Activated CD4-positive, alpha-beta T cell treated with anti-CD3 and anti-CD28 coated beads, Interleukin-2, Interleukin-6, amounts not matched to agents 100 ng/mL and 50 ng/mL, durations not matched to agents 16 hours and 8 hours (primary cell): ENCODE results near the gene DNMT3A.
"Not testable (repeated sequence)": the region's sequence is repeated elsewhere in the genome, so short reads cannot be mapped to it uniquely, and the experiment has no call there.

Experiments used
- DNase-seq: peaks from one replicate; pipeline ENCODE4 v3.0.0-alpha.2; 2020

Gene DNMT3A

DNA sequence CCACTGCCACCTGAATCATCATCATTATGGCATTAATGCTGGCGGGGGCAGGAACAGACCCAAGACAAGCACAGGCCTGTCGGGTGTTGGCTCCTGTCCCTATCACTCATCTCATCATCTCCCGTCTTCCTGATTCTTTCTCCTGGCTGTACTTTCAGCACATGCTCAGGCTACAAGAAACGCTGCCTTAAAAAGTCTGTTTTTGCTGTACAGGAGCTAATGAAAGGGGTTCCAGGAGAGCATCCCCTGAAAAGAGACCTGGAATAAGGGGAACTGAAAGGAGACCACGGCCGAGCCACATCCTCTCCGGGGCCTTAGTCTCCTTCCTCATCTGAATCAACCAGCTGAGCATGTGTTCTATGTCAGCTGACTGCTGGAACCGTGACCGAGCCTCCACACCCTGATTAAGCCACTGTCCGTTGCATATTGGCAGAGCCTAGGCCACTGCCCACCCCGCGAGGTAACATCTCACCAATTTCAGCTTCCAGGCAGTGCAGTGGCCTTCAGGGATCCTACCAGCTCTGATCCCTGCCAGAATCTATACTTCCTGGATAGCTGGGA lies 62.6 kb downstream of the DNMT3A start:
- no peak for DNase-seq

DNA sequence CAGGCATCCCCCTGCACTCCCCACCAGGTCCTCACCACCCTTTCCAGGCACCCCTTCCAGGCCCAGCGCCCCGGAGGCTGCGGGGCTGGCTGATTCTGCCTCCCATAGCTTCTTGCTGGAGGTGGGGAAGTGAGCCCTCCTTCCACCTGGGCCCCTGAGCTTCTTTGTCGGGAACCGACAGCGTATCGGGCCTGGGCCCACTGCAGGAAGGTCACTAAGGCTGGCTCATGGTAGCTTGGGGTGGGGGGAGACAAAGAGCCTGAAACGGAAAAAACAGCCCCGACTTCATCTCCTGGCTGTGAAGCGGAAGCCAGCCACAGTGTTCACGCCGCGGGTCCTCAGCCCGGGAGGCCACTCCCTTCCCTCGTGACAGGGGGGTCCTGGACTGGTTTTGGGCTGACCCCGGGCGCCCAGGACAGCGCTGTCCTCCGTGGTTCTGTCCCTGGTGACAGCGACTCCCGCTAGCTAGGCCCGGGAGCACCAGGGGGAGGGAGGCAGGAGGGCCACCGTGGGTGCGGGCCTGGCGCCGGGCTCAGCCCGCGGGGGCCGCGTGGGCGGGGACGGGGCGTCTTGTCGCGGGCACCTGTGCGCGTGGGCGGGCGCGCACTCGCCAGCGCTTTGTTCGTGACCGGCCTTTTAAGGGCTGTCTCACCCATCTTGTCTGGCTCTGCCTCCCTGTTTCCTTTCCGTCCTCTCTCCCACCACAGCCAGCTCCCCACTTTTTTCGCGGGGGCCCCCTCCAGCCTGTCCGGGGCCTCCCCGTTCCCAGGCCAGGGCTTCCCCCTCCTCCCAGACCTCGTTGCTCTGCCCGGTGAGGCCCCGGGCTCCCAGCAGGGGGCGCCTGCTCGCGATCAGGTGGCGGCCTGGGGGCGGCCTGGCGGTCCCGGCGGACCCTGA lies 64.9 kb downstream of the DNMT3A start:
- DNase-seq: peak; percentile 85

GRCh38 chr2:25275575-25275965 lies 66.2 kb downstream of the DNMT3A start:
- DNase-seq: no peak

DNA sequence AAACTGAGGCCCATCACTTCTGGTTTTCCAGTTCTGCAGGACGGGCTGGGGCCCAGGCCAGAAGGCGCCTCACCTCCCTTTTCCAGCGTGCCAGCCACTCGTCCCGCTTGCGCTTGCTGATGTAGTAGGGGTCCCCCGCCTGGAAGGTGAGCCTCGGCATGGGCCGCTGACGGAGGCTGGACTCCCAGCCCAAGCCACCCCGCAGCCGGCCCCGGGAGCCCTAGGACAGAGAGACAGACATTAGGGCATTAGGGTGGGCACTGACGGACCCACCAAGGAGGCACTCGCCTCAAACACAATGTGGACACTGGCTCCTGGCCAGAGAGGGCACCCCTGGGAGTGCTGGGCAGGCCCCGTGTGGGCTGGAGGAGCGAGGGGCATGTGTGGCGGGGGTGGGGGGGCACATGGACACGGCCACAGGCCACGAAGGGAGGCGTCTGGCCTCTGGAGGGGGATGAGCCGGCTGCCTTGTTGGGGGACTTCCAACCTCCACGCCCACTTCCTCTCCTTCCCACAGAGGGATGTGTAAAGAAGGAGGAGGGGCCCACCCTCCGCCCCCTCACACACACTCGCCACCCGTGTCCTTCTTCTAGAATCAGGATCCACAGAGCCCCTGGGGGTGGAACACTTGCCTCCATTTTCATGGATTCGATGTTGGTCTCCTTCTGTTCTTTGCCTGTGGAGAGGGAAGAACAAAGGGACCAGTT lies 66.7 kb downstream of the DNMT3A start:
- peak; percentile 41 for DNase-seq

DNA sequence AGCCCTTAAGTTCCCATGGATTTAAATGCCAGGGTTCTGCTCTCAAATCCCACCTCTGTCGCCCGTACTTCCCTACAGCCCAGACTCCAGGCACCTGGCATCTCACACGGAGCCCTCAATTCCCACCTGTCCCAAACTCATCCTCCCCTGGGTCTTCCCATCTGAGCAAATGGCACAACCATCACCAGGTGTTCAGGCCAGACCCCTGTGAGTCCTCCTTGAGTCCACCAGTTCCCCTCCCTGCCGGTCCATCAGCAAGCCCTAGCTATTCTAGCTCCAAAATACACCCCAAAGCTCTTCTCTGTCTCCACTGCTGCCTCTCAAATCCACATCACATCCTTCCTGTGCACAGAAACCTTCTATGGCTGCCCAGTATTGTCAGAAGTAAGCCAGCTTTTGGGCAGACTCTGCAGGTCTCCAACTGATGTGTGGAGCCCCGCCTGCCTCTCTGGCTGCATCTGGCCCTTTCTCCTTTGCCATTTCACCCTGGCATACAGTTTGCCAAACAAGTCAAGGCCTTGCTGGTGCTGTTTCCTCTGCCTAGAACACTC lies 67.7 kb downstream of the DNMT3A start:
- no peak for DNase-seq

GRCh38 chr2:25272705-25273104 lies 69.0 kb downstream of the DNMT3A start:
- DNase-seq: not testable (repeated sequence)

GRCh38 chr2:25270061-25270460 lies 71.7 kb downstream of the DNMT3A start:
- DNase-seq: no peak

- DNase-seq: no peak
These were observed 72.5 kb downstream of the DNMT3A start for GRCh38 chr2:25269233-25269632.

GRCh38 chr2:25268139-25268538 lies 73.6 kb downstream of the DNMT3A start:
- DNase-seq: no peak

GRCh38 chr2:25266399-25266798 lies 75.3 kb downstream of the DNMT3A start:
- DNase-seq: no peak

DNA sequence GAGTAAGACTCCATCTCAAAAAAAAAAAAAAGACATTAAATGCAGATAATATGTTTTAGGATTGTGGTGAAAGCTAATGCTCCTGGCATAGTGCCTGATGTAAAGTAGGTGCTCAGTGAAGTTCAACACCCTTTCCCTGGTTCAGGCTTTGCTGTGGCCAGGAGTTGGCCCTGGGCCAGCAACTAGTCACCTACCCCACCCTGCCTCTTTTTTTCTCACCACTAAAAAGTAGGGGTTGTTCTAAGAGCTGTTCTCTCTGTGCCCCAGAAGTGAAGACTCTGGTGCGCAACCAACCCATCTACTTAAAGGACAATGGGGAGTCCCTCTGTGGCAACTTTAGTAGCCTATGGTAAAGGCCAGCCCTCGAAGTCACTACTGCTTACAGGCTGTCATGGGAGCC lies 75.9 kb downstream of the DNMT3A start:
- DNase-seq: no peak

- DNase-seq: no peak
These were observed 76.7 kb downstream of the DNMT3A start for GRCh38 chr2:25265001-25265400.

DNA sequence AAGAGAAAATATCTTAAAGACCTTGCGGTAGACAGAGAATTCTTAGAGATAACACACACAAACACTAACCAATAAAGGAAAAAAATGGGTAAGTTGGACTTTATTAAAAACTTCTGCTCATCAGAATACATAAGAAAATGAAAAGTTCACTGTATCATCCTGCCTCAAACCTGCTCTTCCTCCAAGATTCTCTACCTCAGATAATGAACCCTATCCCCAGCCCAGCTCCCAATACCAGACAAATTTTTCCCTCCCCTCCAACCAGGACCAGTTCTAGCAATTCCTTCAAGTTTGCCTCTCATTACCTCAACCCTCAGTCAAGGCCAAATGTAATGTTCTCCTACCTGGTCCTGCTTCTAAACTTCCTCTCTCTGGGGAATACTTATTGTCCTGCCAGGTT lies 79.4 kb downstream of the DNMT3A start:
- no peak for DNase-seq

GRCh38 chr2:25259737-25260124 lies 82.0 kb downstream of the DNMT3A start:
- no peak for DNase-seq

GRCh38 chr2:25258847-25259736 lies 82.6 kb downstream of the DNMT3A start:
- no peak for DNase-seq

DNA sequence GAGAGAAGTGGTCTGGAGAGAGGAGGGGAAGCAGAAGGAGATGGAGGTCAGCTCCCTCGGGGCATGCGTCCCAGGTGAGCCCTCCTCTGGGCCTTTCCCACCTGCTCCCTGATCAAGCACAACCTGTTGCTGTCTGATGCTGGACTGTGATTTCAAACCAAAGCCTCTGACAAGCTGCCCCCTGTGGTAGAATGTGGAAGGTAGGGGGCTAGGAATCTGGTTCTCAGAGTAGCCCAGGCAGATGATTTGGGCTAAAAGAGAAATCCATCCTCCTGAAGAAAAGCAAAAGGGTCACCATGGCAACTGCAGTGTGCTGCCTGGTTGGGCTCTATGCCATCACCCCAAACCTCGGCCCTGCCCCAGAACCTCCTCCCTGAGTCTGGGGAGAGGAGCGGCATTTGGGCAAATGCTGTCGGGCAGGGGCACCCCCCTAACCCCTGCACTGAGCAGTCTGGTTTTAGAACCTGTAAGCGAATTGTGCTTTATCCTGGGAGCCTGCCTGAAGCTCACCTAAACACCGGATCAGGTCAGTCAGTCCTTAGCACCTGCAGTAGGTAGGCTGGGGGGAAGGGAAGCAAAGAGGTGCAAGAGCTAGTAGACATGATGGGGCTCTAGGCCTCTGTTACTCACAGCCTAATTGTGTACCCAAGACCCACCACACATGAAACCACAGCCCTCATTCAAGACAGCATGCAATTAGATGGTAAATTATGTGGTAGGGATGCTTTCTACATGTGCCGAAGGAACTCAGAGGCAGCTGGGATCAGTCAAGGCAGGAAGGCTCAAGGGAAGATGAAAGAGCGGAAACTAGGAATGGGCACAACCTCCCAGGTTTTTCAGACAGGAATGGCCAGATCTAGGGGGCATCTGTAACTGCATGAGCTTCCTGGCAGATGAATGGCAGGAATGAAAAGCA lies 83.5 kb downstream of the DNMT3A start:
- DNase-seq: no peak

- no peak for DNase-seq
These were observed 84.6 kb downstream of the DNMT3A start for GRCh38 chr2:25257032-25257552.

DNA sequence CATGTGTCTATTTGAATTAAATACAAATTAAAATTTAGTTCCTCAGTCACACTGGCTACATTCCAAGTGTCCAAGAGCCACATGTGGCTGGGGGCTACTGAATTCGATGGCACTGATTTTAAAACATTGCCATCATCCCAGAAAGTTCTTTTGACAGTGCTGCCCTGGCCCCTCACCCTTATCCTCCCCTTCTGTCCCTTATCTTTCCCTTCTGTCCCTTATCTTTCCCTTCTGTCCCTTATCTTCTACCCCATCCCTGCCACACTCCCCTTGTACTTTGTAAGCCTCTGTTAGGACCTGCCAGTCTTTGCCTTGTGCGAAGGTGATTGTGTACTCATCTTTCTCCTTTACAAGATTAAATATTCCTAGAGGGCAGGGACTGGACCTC lies 85.2 kb downstream of the DNMT3A start:
- DNase-seq: no peak

GRCh38 chr2:25255745-25256487 lies 85.8 kb downstream of the DNMT3A start:
- no peak for DNase-seq

- no peak for DNase-seq
These were observed 86.8 kb downstream of the DNMT3A start for GRCh38 chr2:25254961-25255360.
